KOPT-K1 (cell line): ENCODE measurements around the gene FZD4.

Source experiments
- H3K27ac ChIP-seq: fragments of 200-600 bp; sonication (generic); 2 replicates; pipeline ENCODE4 v1.5.1; 2016; ENCODE audit warnings: antibody characterized with exemption, mild to moderate bottlenecking, low read depth, low read length; ENCODE audit not compliant: poor library complexity, severe bottlenecking
- H3K36me3 ChIP-seq: fragments of 200-600 bp; sonication (generic); 2 replicates; pipeline ENCODE4 v1.5.1; 2017; ENCODE audit warnings: antibody characterized with exemption, mild to moderate bottlenecking, low read length, moderate library complexity; ENCODE audit not compliant: insufficient read depth
- H3K9me3 ChIP-seq: fragments of 200-600 bp; sonication (generic); 2 replicates; pipeline ENCODE4 v1.5.1; 2017; ENCODE audit warnings: antibody characterized with exemption, low read length, mild to moderate bottlenecking; ENCODE audit not compliant: insufficient read depth, poor library complexity, severe bottlenecking

FZD4 gene

DNA sequence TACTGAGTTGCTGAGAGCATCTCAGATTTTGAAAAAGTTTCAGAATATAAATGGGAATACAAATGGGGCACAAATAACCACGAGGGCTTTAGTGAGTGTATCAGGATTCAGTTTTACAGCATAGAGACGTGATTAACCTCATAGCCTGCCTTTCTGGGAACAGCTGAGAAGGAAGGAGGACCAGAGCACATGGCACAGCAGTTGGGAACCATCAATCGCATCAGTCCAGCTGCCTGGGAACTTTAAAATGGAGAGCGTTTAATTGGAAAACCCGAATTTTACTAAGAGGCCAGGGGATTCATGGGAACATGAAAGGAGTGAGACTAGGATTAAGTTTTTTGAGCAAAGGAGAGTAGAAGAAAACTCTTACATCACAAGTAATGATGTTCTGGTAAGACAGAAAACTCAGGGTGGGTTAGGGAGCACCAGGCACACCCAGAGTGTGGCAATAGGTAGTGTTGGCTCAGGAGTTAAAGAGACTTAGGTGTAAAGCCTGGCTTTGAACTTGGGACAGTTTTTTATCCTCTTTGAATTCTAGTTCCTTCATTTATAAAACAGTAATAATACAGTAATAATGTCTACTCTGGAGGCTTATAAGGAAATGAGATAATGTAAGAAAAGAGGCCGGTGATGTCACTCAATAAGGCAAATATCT, 40.2 kb downstream of the FZD4 start:
- Histone ChIP-seq H3K27ac (no peak overlapping the region), H3K36me3 (no peaks in the 10 kb centered on the region), H3K9me3 (no peaks in the 10 kb centered on the region)

DNA sequence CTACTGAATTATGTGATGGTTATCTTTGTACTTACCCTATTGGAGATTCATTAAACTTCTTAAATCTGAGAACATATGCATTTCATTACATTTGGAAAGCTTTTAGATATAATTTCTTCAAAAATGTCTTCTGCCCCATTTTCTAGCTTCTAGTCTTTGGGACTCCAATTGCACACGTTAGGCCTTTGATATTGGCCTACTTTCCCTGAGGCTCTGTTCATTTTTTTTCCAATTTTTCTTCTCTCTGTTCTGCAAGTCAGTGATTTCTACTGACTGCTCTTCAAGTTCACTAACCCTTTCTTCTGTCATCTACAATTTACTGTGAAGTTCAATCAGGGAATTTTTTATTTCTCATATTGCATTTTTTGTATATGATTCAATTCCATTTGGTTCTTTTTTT, 43.0 kb downstream of the FZD4 start:
- H3K9me3 ChIP-seq: no peaks in the 10 kb centered on the region
- no peaks in the 10 kb centered on the region for H3K36me3 ChIP-seq
- H3K27ac ChIP-seq: no peak overlapping the region

DNA sequence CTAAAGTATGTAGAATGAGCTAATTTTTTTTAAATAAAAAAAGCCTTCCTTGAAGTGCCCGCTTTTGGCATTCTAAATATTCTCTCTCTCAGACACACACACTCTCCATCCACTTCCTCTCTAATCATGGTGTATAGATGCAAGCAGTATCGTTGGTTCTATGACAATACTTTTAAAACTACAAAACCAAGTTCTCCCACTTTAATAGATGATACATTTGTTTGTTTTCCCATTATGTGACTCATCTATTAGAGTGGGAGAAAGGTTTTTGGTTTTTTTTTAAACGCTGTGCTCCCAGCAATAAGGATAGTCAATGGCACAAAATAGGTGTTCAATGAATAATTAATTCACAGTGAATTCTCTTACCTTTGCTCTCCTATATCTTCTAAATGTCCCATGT, 44.6 kb downstream of the FZD4 start:
- Histone ChIP-seq H3K9me3 (no peaks in the 10 kb centered on the region), H3K27ac (no peak overlapping the region), H3K36me3 (no peaks in the 10 kb centered on the region)

DNA sequence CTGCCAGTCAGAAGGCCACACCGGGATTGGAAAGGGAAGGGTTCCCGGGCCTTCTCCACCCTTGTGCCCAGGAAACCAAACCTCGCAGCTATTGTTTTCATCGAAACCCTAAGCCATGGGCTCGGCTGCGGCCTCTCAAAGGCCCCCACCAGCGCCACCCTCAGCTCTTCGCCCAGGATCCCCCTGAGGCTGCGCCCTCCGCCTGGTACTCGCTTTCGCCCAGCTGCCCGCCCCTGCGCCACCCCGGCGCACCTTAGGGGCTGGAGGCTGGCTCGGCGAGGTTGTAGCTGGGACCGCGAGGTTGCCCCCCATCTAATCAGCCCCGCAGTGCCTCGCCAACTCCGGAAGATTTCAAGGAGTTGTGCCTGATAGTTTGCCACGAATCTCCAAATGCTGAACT, 49.0 kb downstream of the FZD4 start:
- Histone ChIP-seq H3K36me3 (no peaks in the 10 kb centered on the region), H3K9me3 (no peaks in the 10 kb centered on the region), H3K27ac (no peak overlapping the region)

DNA sequence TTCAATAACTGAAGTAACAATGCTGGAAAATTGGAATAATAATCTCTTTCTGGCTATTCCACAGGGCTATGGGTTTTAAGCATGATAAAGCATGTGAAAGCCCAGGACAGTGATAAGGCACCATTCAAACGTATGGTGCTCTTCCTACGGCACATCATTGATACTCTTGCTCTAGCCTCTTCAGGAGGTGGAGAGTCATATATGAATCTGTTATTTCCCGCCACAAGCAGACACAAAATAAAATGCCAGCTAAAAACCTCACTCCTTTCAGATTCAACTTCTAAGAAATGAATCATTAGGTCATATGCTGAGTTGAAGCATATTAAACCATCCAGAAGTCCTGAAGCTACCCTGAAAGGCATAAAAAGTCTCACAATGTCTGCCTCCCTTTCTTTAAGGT, 49.9 kb downstream of the FZD4 start:
- H3K27ac ChIP-seq: no peak overlapping the region
- no peaks in the 10 kb centered on the region for H3K36me3 ChIP-seq
- H3K9me3 ChIP-seq: no peaks in the 10 kb centered on the region

DNA sequence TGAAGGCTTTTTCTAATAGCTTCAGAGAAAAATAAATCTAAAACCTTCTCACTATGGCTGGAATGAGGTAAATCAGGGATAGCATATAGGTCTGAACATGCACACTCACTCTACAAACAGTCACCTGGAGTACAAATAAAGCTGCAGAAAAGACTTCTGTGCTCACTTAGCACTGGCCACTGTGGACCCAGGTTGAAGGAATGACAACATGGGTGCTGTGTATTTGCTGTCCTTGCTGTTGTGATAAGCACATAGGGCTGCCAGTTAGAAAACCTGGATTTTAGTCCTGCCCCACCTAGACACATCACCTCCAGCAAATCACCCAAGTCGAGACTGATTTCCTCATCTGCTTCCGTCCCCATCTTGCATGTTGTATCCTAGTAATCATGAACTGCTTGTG, 51.2 kb downstream of the FZD4 start:
- H3K9me3 ChIP-seq: no peaks in the 10 kb centered on the region
- no peaks in the 10 kb centered on the region for H3K36me3 ChIP-seq
- no peak overlapping the region for H3K27ac ChIP-seq

DNA sequence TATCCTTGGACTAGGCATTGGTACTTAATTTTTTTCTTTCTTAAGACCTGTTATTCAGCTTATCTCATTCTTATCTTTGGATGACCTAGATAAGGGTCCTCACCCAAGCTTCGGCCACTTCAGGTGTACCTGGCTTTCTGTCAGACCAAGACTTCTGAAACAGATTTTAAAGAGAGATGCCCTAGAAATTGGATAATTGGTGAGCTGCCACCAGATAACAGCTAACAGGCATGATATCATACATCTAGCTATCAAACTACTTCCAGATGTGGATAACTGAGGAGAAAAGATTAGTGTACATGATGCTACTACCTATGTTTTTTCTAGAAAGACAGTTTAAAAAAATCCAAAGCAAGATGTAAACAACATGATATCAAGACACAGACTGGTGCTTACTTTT, 52.9 kb downstream of the FZD4 start:
- Histone ChIP-seq H3K9me3 (no peaks in the 10 kb centered on the region), H3K36me3 (no peaks in the 10 kb centered on the region), H3K27ac (no peak overlapping the region)

DNA sequence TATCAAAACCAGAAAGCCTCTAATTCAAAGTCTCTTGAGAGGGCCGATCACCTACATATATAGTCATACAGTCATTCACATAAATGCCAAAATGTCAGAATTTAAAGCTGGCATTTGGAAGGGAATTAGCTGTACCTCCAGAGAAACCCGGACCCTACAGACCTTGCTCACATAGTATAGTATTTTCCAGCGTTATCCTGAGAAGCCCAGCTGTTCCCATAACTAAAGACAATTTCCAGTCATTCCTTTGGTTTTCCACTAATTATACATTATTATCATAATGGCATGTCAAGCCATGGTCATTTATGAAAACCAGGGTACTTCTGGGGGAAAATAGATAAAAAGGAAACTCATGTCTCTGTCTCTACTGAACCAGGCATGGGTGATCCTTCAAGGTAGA, 53.6 kb downstream of the FZD4 start:
- no peak overlapping the region for H3K27ac ChIP-seq
- no peaks in the 10 kb centered on the region for H3K9me3 ChIP-seq
- no peaks in the 10 kb centered on the region for H3K36me3 ChIP-seq

DNA sequence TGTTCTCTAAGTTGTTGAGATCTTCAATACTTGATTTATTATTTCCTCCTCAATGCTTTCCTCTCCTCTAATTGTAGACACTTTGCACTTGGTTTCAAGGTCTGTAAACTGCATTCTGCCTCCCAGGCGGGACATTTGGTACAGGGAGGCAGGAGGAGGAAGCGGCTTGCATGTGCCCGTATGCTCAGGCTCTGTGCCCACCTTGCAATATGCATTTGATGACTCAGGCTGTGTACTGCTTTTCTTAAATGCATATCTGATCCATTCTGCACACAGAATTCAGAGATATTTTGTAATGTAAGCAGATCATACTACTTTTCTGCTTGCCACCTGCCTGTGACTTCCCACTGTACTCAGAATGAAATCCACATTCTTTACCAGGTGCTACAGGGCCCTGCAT, 55.0 kb downstream of the FZD4 start:
- Histone ChIP-seq H3K27ac (no peak overlapping the region), H3K36me3 (no peaks in the 10 kb centered on the region), H3K9me3 (no peaks in the 10 kb centered on the region)

DNA sequence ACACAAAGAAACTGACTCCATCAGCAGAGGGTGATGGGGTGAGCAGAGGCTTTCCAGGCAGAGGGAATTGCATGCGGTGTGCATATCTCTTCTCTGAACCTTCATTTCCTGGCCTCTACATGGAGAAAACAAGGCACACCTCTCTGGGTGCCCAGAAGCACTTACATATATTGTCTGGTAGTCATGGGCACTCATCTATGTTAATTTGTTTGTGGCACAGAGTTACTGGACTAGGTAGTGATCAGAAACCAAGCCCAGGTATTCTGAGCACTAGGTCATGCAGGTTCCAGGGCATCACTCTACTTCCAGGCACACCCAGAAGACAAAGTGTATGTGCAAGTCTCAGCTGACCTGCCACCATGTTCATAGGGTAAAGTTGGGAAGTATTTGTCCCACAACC, 56.5 kb downstream of the FZD4 start:
- H3K9me3 ChIP-seq: no peaks in the 10 kb centered on the region
- H3K36me3 ChIP-seq: no peaks in the 10 kb centered on the region
- no peak overlapping the region for H3K27ac ChIP-seq

DNA sequence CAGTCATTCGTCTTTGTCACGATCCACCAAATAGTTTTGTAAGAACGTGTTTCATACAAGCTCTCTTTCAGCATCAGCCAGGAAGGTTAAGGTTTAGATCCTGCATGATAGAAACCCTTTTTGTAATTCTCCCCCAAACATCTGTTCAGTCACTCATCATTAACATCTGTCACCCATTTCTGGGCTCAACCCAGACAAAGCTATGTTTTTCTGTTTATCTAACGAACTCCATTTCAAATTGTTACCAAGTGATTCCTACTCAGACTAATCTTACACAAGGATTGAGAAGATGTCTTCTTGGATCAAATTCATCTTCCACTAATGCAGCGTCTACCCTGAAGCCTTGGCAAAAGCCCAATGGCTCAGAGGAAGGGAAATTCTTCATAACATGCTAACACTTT, 58.8 kb downstream of the FZD4 start:
- no peaks in the 10 kb centered on the region for H3K36me3 ChIP-seq
- no peaks in the 10 kb centered on the region for H3K9me3 ChIP-seq
- no peak overlapping the region for H3K27ac ChIP-seq
